SK-N-SH (cell line): ENCODE measurements around the gene NR1D2. TPM values are rescaled to one million over a fixed set of nuclear protein-coding genes. Genes with fewer than 3 reads are reported as not detected.

Experiments
- CTCF ChIA-PET: fragments of 300-600, 350-600 bp; formaldehyde crosslinking; extraction: SDS; loops from one replicate; lab custom pipeline; 2021; lab: Yijun Ruan, JAX
- POLR2A ChIA-PET: fragments of 350-600 bp; sonication (Branson Sonifier 250); formaldehyde crosslinking; extraction: SDS; loops from one replicate; lab custom pipeline; 2020; ENCODE audit warnings: antibody characterized with exemption, inconsistent platforms; lab: Yijun Ruan, JAX
- DNase-seq: peaks from one replicate; pipeline ENCODE4 v3.0.0; 2012
- H2AFZ ChIP-seq: fragments of 200-600 bp; sonication (generic); 2 replicates; pipeline ENCODE4 v1.8.1; 2016; ENCODE audit warnings: antibody characterized with exemption, mild to moderate bottlenecking, low read depth
- H3F3A ChIP-seq: fragments of 200-600 bp; sonication (generic); replicated peaks from 2 replicates; pipeline ENCODE3; 2016; ENCODE audit warnings: antibody characterized with exemption, mild to moderate bottlenecking; ENCODE audit not compliant: insufficient read depth
- H3K27ac ChIP-seq, 2 experiments: fragments of 200-500 bp in 1 of 2; fragments of 200-600 bp in 1 of 2; sonication (Bioruptor generic) in 1 of 2; sonication (generic), shearing (Covaris generic) in 1 of 2; 2 replicates each; pipeline versions ENCODE4 v1.5.1 to v1.6.1; 2014 to 2016; ENCODE audit warnings: low read depth in 2 of 2, inconsistent platforms in 1 of 2, low read length in 1 of 2, mild to moderate bottlenecking in 1 of 2, mixed read lengths in 1 of 2
- H3K27me3 ChIP-seq: fragments of 200-600 bp; sonication (generic), shearing (Covaris generic); 2 replicates; pipeline ENCODE4 v1.6.1; 2016; ENCODE audit warnings: mixed run types; ENCODE audit not compliant: insufficient read depth
- H3K36me3 ChIP-seq, 2 experiments: fragments of 200-500 bp in 1 of 2; fragments of 200-600 bp in 1 of 2; sonication (Bioruptor generic) in 1 of 2; sonication (generic) in 1 of 2; replicated peaks in 1 of 2; 2 replicates each; pipeline versions ENCODE3 to v1.5.1; 2014 to 2016; ENCODE audit warnings: low read length in 1 of 2, mild to moderate bottlenecking in 1 of 2; ENCODE audit not compliant: insufficient read depth in 2 of 2, control insufficient read depth in 1 of 2
- H3K4me1 ChIP-seq, 2 experiments: fragments of 200-500 bp in 1 of 2; fragments of 200-600 bp in 1 of 2; sonication (Bioruptor generic) in 1 of 2; sonication (generic), shearing (Covaris generic) in 1 of 2; 2 replicates each; pipeline versions ENCODE4 v1.5.1 to v1.6.1; 2014 to 2016; ENCODE audit warnings: low read depth in 1 of 2, low read length in 1 of 2, mixed run types in 1 of 2; ENCODE audit not compliant: insufficient read depth in 2 of 2, control insufficient read depth in 1 of 2
- H3K4me2 ChIP-seq: fragments of 200-600 bp; sonication (generic), shearing (Covaris generic); 2 replicates; pipeline ENCODE4 v1.6.1; 2017; ENCODE audit warnings: mixed run types
- H3K4me3 ChIP-seq, 2 experiments: fragments of 200-500 bp in 1 of 2; fragments of 200-600 bp in 1 of 2; sonication (Bioruptor generic) in 1 of 2; sonication (generic), shearing (Covaris generic) in 1 of 2; 2 replicates each; pipeline versions ENCODE4 v1.5.1 to v1.8.1; 2014 to 2016; ENCODE audit warnings: low read depth in 2 of 2, inconsistent platforms in 1 of 2, low read length in 1 of 2, mild to moderate bottlenecking in 1 of 2, mixed read lengths in 1 of 2, moderate library complexity in 1 of 2
- H3K79me2 ChIP-seq: fragments of 200-600 bp; sonication (generic); 2 replicates; pipeline ENCODE4 v1.8.1; 2017; ENCODE audit warnings: mild to moderate bottlenecking; ENCODE audit not compliant: insufficient read depth
- H3K9ac ChIP-seq: fragments of 200-600 bp; sonication (generic); 2 replicates; pipeline ENCODE4 v1.6.1; 2017; ENCODE audit warnings: mixed run types
- H3K9me2 ChIP-seq: fragments of 200-600 bp; sonication (generic); 2 replicates; pipeline ENCODE4 v1.6.1; 2017; ENCODE audit warnings: mixed run types
- H3K9me3 ChIP-seq: fragments of 200-600 bp; sonication (generic); 2 replicates; pipeline ENCODE4 v1.6.1; 2017; ENCODE audit warnings: mixed run types, mild to moderate bottlenecking, moderate library complexity
- H4K20me1 ChIP-seq: fragments of 200-600 bp; sonication (generic); 2 replicates; pipeline ENCODE4 v1.6.1; 2017; ENCODE audit warnings: mild to moderate bottlenecking, mixed run types; ENCODE audit not compliant: insufficient read depth
- CTCF ChIP-seq: fragments of 200-600 bp; sonication (generic); IDR thresholded peaks from 2 replicates; pipeline ENCODE4 v1.6.1; 2017; ENCODE audit warnings: antibody characterized with exemption, mild to moderate bottlenecking, moderate library complexity
- EP300 ChIP-seq, 2 experiments: IDR thresholded peaks; 2 replicates each; pipeline versions ENCODE4 v1.4.0 to v1.6.1; 2012; ENCODE audit warnings: borderline replicate concordance in 1 of 2, low read depth in 1 of 2, low read length in 1 of 2
- FOSL2 ChIP-seq: IDR thresholded peaks from 2 replicates; pipeline ENCODE4 v1.4.0; 2012; ENCODE audit warnings: low read depth, mild to moderate bottlenecking, moderate library complexity, borderline replicate concordance
- FOXJ3 ChIP-seq: sonication (generic); formaldehyde crosslinking; IDR thresholded peaks from 2 replicates; pipeline ENCODE4 v1.5.1; 2020; ENCODE audit warnings: mild to moderate bottlenecking, missing genetic modification reagents
- FOXM1 ChIP-seq: IDR thresholded peaks from 2 replicates; pipeline ENCODE4 v1.4.0; 2012; ENCODE audit warnings: low read depth, mild to moderate bottlenecking
- GABPA ChIP-seq: IDR thresholded peaks from 2 replicates; pipeline ENCODE4 v1.4.0; 2012; ENCODE audit warnings: low read depth, mild to moderate bottlenecking
- IRF3 ChIP-seq: fragments of 150-350 bp; IDR thresholded peaks from 2 replicates; pipeline ENCODE4 v1.6.1; 2016; ENCODE audit warnings: mild to moderate bottlenecking, low read depth, low read length
- JUND ChIP-seq: IDR thresholded peaks from 2 replicates; pipeline ENCODE4 v1.4.0; 2012
- NFIC ChIP-seq: IDR thresholded peaks from 2 replicates; pipeline ENCODE4 v1.4.0; 2012; ENCODE audit warnings: borderline replicate concordance
- NRF1 ChIP-seq: IDR thresholded peaks from 2 replicates; pipeline ENCODE4 v1.6.1; 2012; ENCODE audit warnings: low read depth, mild to moderate bottlenecking, low read length
- PBX3 ChIP-seq: IDR thresholded peaks from 2 replicates; pipeline ENCODE4; 2012
- POLR2AphosphoS5 ChIP-seq: IDR thresholded peaks from 2 replicates; pipeline ENCODE4 v1.6.1; 2012; ENCODE audit warnings: low read depth, low read length
- REST ChIP-seq: IDR thresholded peaks from 2 replicates; pipeline ENCODE4 v1.6.1; 2012; ENCODE audit warnings: mild to moderate bottlenecking, low read depth, low read length, moderate library complexity
- RFX5 ChIP-seq: IDR thresholded peaks from 2 replicates; pipeline ENCODE4 v1.6.1; 2012; ENCODE audit warnings: mild to moderate bottlenecking, improper control_type of control experiment, low read length
- RXRA ChIP-seq: IDR thresholded peaks from 2 replicates; pipeline ENCODE4 v1.4.0; 2012; ENCODE audit warnings: low read depth, mild to moderate bottlenecking, borderline replicate concordance
- TAF1 ChIP-seq: IDR thresholded peaks from 2 replicates; pipeline ENCODE4 v1.6.1; 2012; ENCODE audit warnings: low read depth, mild to moderate bottlenecking, low read length, moderate library complexity, borderline replicate concordance
- USF2 ChIP-seq: fragments of 150-350 bp; IDR thresholded peaks from 2 replicates; pipeline ENCODE4 v1.6.1; 2017; ENCODE audit warnings: antibody characterized with exemption, low read length, low read depth, borderline replicate concordance
- WGBS: methylation state at CpG from one replicate; pipeline ENCODE4 v1.1.6; 2017; ENCODE audit warnings: low lambda C conversion rate; 5-methylcytosine and 5-hydroxymethylcytosine counted together
- polyA plus RNA-seq, 3 experiments: library from polyadenylated mRNA; depleted of rRNA; stranded (reverse); fragments of >200 nt; gene quantifications; 2 replicates each; pipeline ENCODE4 v1.2.3, GENCODE V29; 2012

NR1D2 gene
- polyA plus RNA-seq, 1 of the 3 experiments (the other 2 are of a cell fraction) = 12.0 TPM

- ChIA-PET CTCF (no interaction called here), POLR2A (no interaction called here)
- Histone ChIP-seq H3K9me2 (no peaks in the 10 kb centered on the region), H3K9me3 (no peaks in the 10 kb centered on the region), H3K79me2 (no peaks in the 10 kb centered on the region), H3K4me3 (no peak overlapping the region), H3K27me3 (no peaks in the 10 kb centered on the region), H2AFZ (no peak overlapping the region), H3K27ac (no peak overlapping the region), H4K20me1 (no peaks in the 10 kb centered on the region), H3K4me2 (no peak overlapping the region), H3K9ac (no peak overlapping the region), H3K4me1 (peaks cover 0 to 2% of the 10 kb centered on the region in 2 experiments; a peak in 1 of 4 replicates), H3F3A (no peaks in the 10 kb centered on the region), H3K36me3 (no peaks in the 10 kb centered on the region)
- WGBS = 76% methylated on average over 3 of the region's 3 CpGs
- no peak for DNase-seq
- TF ChIP-seq PBX3 (no peak), RFX5 (no peak), IRF3 (no peak), USF2 (no peak), FOSL2 (no peak), RXRA (no peak), NFIC (no peak), EP300 (IDR thresholded peaks at IDR 0.05; ENCODE audit: borderline replicate concordance in 1 of 2, low read depth in 1 of 2, low read length in 1 of 2) (no peak), TAF1 (no peak)
These were observed 13.5 kb upstream of the NR1D2 start for GRCh38 chr3:23931597-23931996.

GRCh38 chr3:23932571-23932970 is 12.5 kb upstream of the NR1D2 start:
- no peak for DNase-seq
- peaks cover 0 to 2% of the 10 kb centered on the region in 2 experiments; a peak in 1 of 4 replicates for H3K4me1 ChIP-seq
- POLR2A ChIA-PET = no interaction called here
- TF ChIP-seq NRF1 = no peak
- no peak for TF ChIP-seq GABPA
- no peak for TF ChIP-seq CTCF
- no peak for TF ChIP-seq IRF3
- no peak for TF ChIP-seq FOXM1
- no peak for TF ChIP-seq JUND
- TF ChIP-seq REST = no peak
- no peak for TF ChIP-seq POLR2AphosphoS5
- TF ChIP-seq FOXJ3 (CRISPR knock-in tag) = no peak

More at GRCh38 chr3:23932571-23932970, 12.5 kb upstream of the NR1D2 start:
- H3K4me2 ChIP-seq = no peak overlapping the region
- H3F3A ChIP-seq = no peaks in the 10 kb centered on the region
- H3K27ac ChIP-seq = no peak overlapping the region
- H3K9me2 ChIP-seq = no peaks in the 10 kb centered on the region
- no peaks in the 10 kb centered on the region for H4K20me1 ChIP-seq
- no peaks in the 10 kb centered on the region for H3K79me2 ChIP-seq
- WGBS = 89% methylated on average over 4 of the region's 4 CpGs
- CTCF ChIA-PET = no interaction called here
- H3K4me3 ChIP-seq = no peak overlapping the region
- no peaks in the 10 kb centered on the region for H3K36me3 ChIP-seq
- H3K27me3 ChIP-seq = no peaks in the 10 kb centered on the region
- no peak overlapping the region for H3K9ac ChIP-seq
- no peaks in the 10 kb centered on the region for H3K9me3 ChIP-seq
- H2AFZ ChIP-seq = no peak overlapping the region
